K562 (cell line): ENCODE measurements around the gene POMT1. TPM values are rescaled to one million over a fixed set of nuclear protein-coding genes. Genes with fewer than 3 reads are reported as not detected.

ENCODE experiments used
- ATAC-seq: fragments of 200-7000 bp; cut with Tn5 transposase; 3 replicates; pipeline ENCODE4 v1.9.1; 2020; ENCODE audit warnings: moderate library complexity
- BruUV-seq: library from RNA; stranded (reverse); fragments of 400-500 nt; replicated peaks from 2 replicates; lab custom pipeline; 2021; lab: Mats Ljungman, UMichigan
- CTCF ChIA-PET: fragments of 300-600 bp; formaldehyde crosslinking; extraction: SDS; loops from one replicate; lab custom pipeline; 2021; ENCODE audit warnings: low intra/inter-chr PET ratio; lab: Yijun Ruan, JAX
- POLR2A ChIA-PET: fragments of 300-600, 350-650 bp; sonication (Branson Sonifier 250); formaldehyde crosslinking; extraction: SDS; loops from one replicate; lab custom pipeline; 2021; ENCODE audit warnings: antibody characterized with exemption, inconsistent platforms; lab: Yijun Ruan, JAX
- DNase-seq, 4 experiments: peaks; one replicate each; pipeline versions ENCODE4 v3.0.0 to v3.0.0-alpha.2; 2011 to 2018; ENCODE audit warnings: low spot score in 3 of 4, mixed read lengths in 3 of 4; ENCODE audit errors: extremely low read depth in 1 of 4
- FAIRE-seq: peaks from 2 replicates; lab custom pipeline; 2011; peaks lifted over from hg19 to GRCh38; lab: Jason Lieb, UNC
- H2AFZ ChIP-seq: 2 replicates; pipeline ENCODE4 v1.6.0; 2011; ENCODE audit warnings: low read depth, low read length, control low read depth, inconsistent platforms
- H3K27ac ChIP-seq: fragments of 200-600 bp; 3 replicates; pipeline ENCODE4 v1.8.0; 2011; ENCODE audit warnings: low read depth, mild to moderate bottlenecking, control low read depth, inconsistent platforms, low read length, moderate library complexity, mixed read lengths; ENCODE audit errors: extremely low read depth
- H3K27me3 ChIP-seq, 2 experiments: fragments of 300-600 bp in 1 of 2; 2 replicates in 1 of 2; 3 replicates in 1 of 2; pipeline versions ENCODE4 v1.6.0 to v1.8.0; 2011; ENCODE audit warnings: inconsistent platforms in 2 of 2, low read length in 2 of 2, mild to moderate bottlenecking in 1 of 2, mixed read lengths in 1 of 2, moderate library complexity in 1 of 2; ENCODE audit not compliant: control insufficient read depth in 2 of 2, insufficient read depth in 2 of 2
- H3K36me3 ChIP-seq: fragments of 300-600 bp; 3 replicates; pipeline ENCODE4 v1.8.0; 2011; ENCODE audit warnings: mild to moderate bottlenecking, low read length, inconsistent platforms; ENCODE audit not compliant: control insufficient read depth, insufficient read depth
- H3K4me1 ChIP-seq, 2 experiments: fragments of 200-600 bp in 1 of 2; replicated peaks in 1 of 2; 2 replicates in 1 of 2; 3 replicates in 1 of 2; pipeline versions ENCODE4 v1.5.1 to v1.8.0; 2011; ENCODE audit warnings: inconsistent platforms in 2 of 2, low read length in 2 of 2, mild to moderate bottlenecking in 1 of 2, mixed read lengths in 1 of 2, moderate library complexity in 1 of 2; ENCODE audit not compliant: control insufficient read depth in 2 of 2, insufficient read depth in 2 of 2
- H3K4me2 ChIP-seq: 2 replicates; pipeline ENCODE4 v1.6.1; 2011; ENCODE audit warnings: low read length, control low read depth, inconsistent platforms, mixed read lengths; ENCODE audit not compliant: insufficient read depth
- H3K4me3 ChIP-seq: fragments of 200-600 bp; sonication (generic), shearing (Covaris generic); 2 replicates; pipeline ENCODE4 v1.5.1; 2016; ENCODE audit warnings: control low read depth, inconsistent platforms
- H3K79me2 ChIP-seq: fragments of 200-600 bp; 3 replicates; pipeline ENCODE4 v1.8.0; 2011; ENCODE audit warnings: low read length, inconsistent platforms; ENCODE audit not compliant: control insufficient read depth, insufficient read depth
- H3K9ac ChIP-seq, 2 experiments: 2 replicates each; pipeline versions ENCODE4 v1.6.0 to v1.6.1; 2011; ENCODE audit warnings: low read depth in 2 of 2, low read length in 2 of 2, control low read depth in 1 of 2, inconsistent platforms in 1 of 2, mild to moderate bottlenecking in 1 of 2, mixed read lengths in 1 of 2; ENCODE audit not compliant: insufficient read depth in 1 of 2
- H3K9me1 ChIP-seq: one replicate; pipeline ENCODE4 v1.6.0; 2011; ENCODE audit warnings: inconsistent platforms, mild to moderate bottlenecking, low read length, moderate library complexity; ENCODE audit not compliant: control insufficient read depth, insufficient read depth
- H3K9me3 ChIP-seq: replicated peaks from 2 replicates; pipeline ENCODE4 v1.5.1; 2011; ENCODE audit warnings: low read depth, low read length, inconsistent platforms; ENCODE audit not compliant: control insufficient read depth, insufficient read depth
- H4K20me1 ChIP-seq: replicated peaks from 2 replicates; pipeline ENCODE4 v1.6.1; 2011; ENCODE audit warnings: low read length, inconsistent platforms, mixed read lengths; ENCODE audit not compliant: control insufficient read depth, insufficient read depth
- ELF4 ChIP-seq: fragments of 450-650 bp; formaldehyde crosslinking; IDR thresholded peaks from 2 replicates; pipeline ENCODE4 v1.4.0; 2022; ENCODE audit warnings: missing genetic modification characterization
- FOXK1 ChIP-seq: sonication (generic); formaldehyde crosslinking; IDR thresholded peaks from 2 replicates; pipeline ENCODE4 v1.8.0; 2022; ENCODE audit warnings: missing genetic modification reagents, mild to moderate bottlenecking, borderline replicate concordance
- GABPB1 ChIP-seq: sonication (generic); formaldehyde crosslinking; IDR thresholded peaks from 2 replicates; pipeline ENCODE4 v1.8.0; 2022; ENCODE audit warnings: mild to moderate bottlenecking, missing genetic modification reagents
- NELFE ChIP-seq: IDR thresholded peaks from 2 replicates; pipeline ENCODE4 v1.6.1; 2011; ENCODE audit warnings: mild to moderate bottlenecking; ENCODE audit not compliant: insufficient read depth, insufficient read length
- PTBP1 ChIP-seq: fragments of 200-400 bp; formaldehyde crosslinking; IDR thresholded peaks from 2 replicates; pipeline ENCODE4 v1.6.1; 2017; ENCODE audit warnings: low read depth, low read length
- SETDB1 ChIP-seq: IDR thresholded peaks from one replicate; pipeline ENCODE4 v1.6.1; 2012; ENCODE audit warnings: low read length, control low read depth, inconsistent platforms
- ZFP36 ChIP-seq: fragments of 150-350 bp; IDR thresholded peaks from 2 replicates; pipeline ENCODE4 v1.6.1; 2018; ENCODE audit warnings: low read length, low read depth; ENCODE audit not compliant: partially characterized antibody
- ZFX ChIP-seq: sonication (generic); formaldehyde crosslinking; IDR thresholded peaks from 2 replicates; pipeline ENCODE4 v1.8.0; 2022; ENCODE audit warnings: mild to moderate bottlenecking, missing genetic modification reagents, moderate library complexity
- ZNF551 ChIP-seq: fragments of 250-450 bp; sonication (Bioruptor Pico); IDR thresholded peaks from 2 replicates; pipeline ENCODE4 v1.5.0; 2021; ENCODE audit warnings: mild to moderate bottlenecking, moderate library complexity
- WGBS: fragments of 100-300 bp; shearing (Covaris generic); methylation state at CpG from one replicate; pipeline ENCODE4 v1.1.6; 2016; ENCODE audit warnings: low coverage, mixed read lengths; ENCODE audit not compliant: insufficient coverage; ENCODE audit errors: missing lambda C conversion rate; 5-methylcytosine and 5-hydroxymethylcytosine counted together
- in situ Hi-C: fragments of 300-500 bp; cut with MboI; formaldehyde crosslinking; loops from 4 replicates; pipeline ENCODE4 v1.15.0; 2018; ENCODE audit warnings: inconsistent platforms, mixed read lengths
- intact Hi-C: fragments of 100-400 bp; cut with micrococcal nuclease; formaldehyde crosslinking; loops from 2 replicates; pipeline ENCODE4 v1.14.2; 2022
- polyA plus RNA-seq, 8 experiments: library from polyadenylated mRNA; depleted of rRNA in 4 of 8; stranded (reverse) in 5 of 8; unstranded in 3 of 8; fragments of >200 nt; fragmentation: Nextera tagmentation in 2 of 8; fragmentation: Illumina TruSeq in 1 of 8; extraction: Ambion mirVana in 2 of 8; extraction: Trizol in 1 of 8; gene quantifications; 2 replicates each; pipeline versions ENCODE4 v1.2.1 to v1.2.3, GENCODE V29; 2011 to 2014; ENCODE audit warnings: inconsistent platforms in 1 of 8, missing spikeins in 1 of 8
- total RNA-seq, 7 experiments: library from RNA; depleted of rRNA in 6 of 7; stranded (reverse); fragments of >200 nt in 6 of 7; fragmentation: Illumina TruSeq in 2 of 7; extraction: Trizol in 2 of 7; gene quantifications; 2 replicates each; pipeline versions ENCODE4 v1.2.1 to v1.2.3, GENCODE V29; 2011 to 2021; ENCODE audit warnings: low replicate concordance in 1 of 7
- TF ChIP-seq, protein P1 (sequence below): fragments of 200-400 bp; formaldehyde crosslinking; IDR thresholded peaks from 2 replicates; pipeline ENCODE4 v1.6.1; 2017; ENCODE audit warnings: mild to moderate bottlenecking, low read depth, low read length, moderate library complexity

Gene POMT1
- total and polyA plus RNA-seq, 9 of the 15 experiments (the other 6 are each of a cell fraction or from before 2014, with no cell fraction given), result 1.8 to 23.5 (median 14.6) TPM

DNA sequence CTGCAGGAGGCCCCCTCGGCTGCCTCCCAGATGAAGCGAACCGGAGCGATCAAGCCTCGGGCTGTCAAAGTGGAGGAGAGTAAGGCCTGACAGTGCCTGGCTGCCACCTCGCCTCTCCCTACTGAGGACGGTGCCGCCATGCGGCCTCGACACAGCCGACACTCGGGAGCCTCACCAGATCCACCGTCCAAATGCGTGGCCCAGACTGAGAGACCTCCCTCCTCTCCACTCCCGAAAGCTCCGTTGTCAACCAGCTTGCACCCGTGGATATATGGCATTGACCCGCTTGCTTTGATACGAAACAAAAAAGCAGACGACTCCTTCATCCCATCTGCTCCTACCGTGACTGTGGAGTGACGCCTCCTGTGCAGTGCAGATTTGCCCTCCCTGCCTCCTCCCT lies 6.9 kb upstream of the POMT1 start:
- BruUV-seq, result no TSS peak
- Histone ChIP-seq H3K9me3 (no peaks in the 10 kb centered on the region), H3K79me2 (no peaks in the 10 kb centered on the region), H3K36me3 (peaks cover 94% of the 10 kb centered on the region), H3K4me3 (no peak overlapping the region), H3K9ac (0 out of 4 replicates have a peak overlapping the region, but pooled peaks of 1 of the 2 experiments have one; percentile 6), H3K4me1 (no peaks in the 10 kb centered on the region), H3K4me2 (no peak overlapping the region), H4K20me1 (peaks cover 21% of the 10 kb centered on the region; the same call in 1 of the 2 replicates), H2AFZ (no peak overlapping the region), H3K27me3 (no peaks in the 10 kb centered on the region), H3K9me1 (no peaks in the 10 kb centered on the region), H3K27ac (no peak overlapping the region)
- ATAC-seq (no peak), FAIRE-seq (no peak), DNase-seq (no peak)
- CTCF ChIA-PET, result no interaction called here
- in situ Hi-C loops, result no loop called here
- POLR2A ChIA-PET, result no interaction called here
- TF ChIP-seq PTBP1 (no peak), FOXK1 (no peak), ZNF551 (CRISPR knock-in tag) (no peak), NELFE (no peak), ELF4 (CRISPR knock-in tag) (no peak), GABPB1 (CRISPR knock-in tag) (no peak), ZFP36 (no peak), ZFX (no peak), SETDB1 (no peak)
- TF ChIP-seq, protein P1, sequence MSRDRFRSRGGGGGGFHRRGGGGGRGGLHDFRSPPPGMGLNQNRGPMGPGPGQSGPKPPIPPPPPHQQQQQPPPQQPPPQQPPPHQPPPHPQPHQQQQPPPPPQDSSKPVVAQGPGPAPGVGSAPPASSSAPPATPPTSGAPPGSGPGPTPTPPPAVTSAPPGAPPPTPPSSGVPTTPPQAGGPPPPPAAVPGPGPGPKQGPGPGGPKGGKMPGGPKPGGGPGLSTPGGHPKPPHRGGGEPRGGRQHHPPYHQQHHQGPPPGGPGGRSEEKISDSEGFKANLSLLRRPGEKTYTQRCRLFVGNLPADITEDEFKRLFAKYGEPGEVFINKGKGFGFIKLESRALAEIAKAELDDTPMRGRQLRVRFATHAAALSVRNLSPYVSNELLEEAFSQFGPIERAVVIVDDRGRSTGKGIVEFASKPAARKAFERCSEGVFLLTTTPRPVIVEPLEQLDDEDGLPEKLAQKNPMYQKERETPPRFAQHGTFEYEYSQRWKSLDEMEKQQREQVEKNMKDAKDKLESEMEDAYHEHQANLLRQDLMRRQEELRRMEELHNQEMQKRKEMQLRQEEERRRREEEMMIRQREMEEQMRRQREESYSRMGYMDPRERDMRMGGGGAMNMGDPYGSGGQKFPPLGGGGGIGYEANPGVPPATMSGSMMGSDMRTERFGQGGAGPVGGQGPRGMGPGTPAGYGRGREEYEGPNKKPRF, result no peak
- WGBS, result 88% methylated on average over 21 of the region's 22 CpGs
- intact Hi-C loops, result no loop called here
